ENCODE results near the gene MSL3B.

The MSL3B gene

GRCh38 chr2:233816771-233817170 lies 51.4 kb downstream of the MSL3B start:
- no CpG with 5 or more reads among the region's 4 CpGs for WGBS (ENCODE audit: insufficient coverage, insufficient read length)
- no peaks in the 10 kb centered on the region for H3K9me3 ChIP-seq (ENCODE audit: control insufficient read depth, insufficient read depth, low read length)

GRCh38 chr2:233816334-233816733 lies 51.9 kb downstream of the MSL3B start:
- Histone ChIP-seq H3K36me3 (ENCODE audit: control insufficient read depth, insufficient read depth, low read length) (no peaks in the 10 kb centered on the region), H3K27ac (ENCODE audit: low read length) (no peak overlapping the region), H3K4me3 (ENCODE audit: low read length) (no peak overlapping the region), H3K27me3 (ENCODE audit: control insufficient read depth, insufficient read depth, low read length) (no peaks in the 10 kb centered on the region), H3K9me3 (ENCODE audit: control insufficient read depth, insufficient read depth, low read length) (no peaks in the 10 kb centered on the region), H3K4me1 (ENCODE audit: control insufficient read depth, insufficient read depth, low read length) (no peaks in the 10 kb centered on the region)
- no peak for DNase-seq (ENCODE audit: low read depth, low spot score)
- WGBS (ENCODE audit: insufficient coverage, insufficient read length) = no CpG with 5 or more reads among the region's 2 CpGs

More at GRCh38 chr2:233816771-233817170, 51.4 kb downstream of the MSL3B start:
- H3K27ac ChIP-seq (ENCODE audit: low read length) = no peak overlapping the region
- no peaks in the 10 kb centered on the region for H3K36me3 ChIP-seq (ENCODE audit: control insufficient read depth, insufficient read depth, low read length)
- H3K4me1 ChIP-seq (ENCODE audit: control insufficient read depth, insufficient read depth, low read length) = no peaks in the 10 kb centered on the region
- DNase-seq (ENCODE audit: low read depth, low spot score) = no peak
- H3K4me3 ChIP-seq (ENCODE audit: low read length) = no peak overlapping the region
- H3K27me3 ChIP-seq (ENCODE audit: control insufficient read depth, insufficient read depth, low read length) = no peaks in the 10 kb centered on the region

GRCh38 chr2:233815861-233816260 lies 52.3 kb downstream of the MSL3B start:
- H3K27ac ChIP-seq (ENCODE audit: low read length) = no peak overlapping the region
- no peak for DNase-seq (ENCODE audit: low read depth, low spot score)
- no peaks in the 10 kb centered on the region for H3K4me1 ChIP-seq (ENCODE audit: control insufficient read depth, insufficient read depth, low read length)
- H3K4me3 ChIP-seq (ENCODE audit: low read length) = no peak overlapping the region
- no CpG with 5 or more reads among the region's 6 CpGs for WGBS (ENCODE audit: insufficient coverage, insufficient read length)
- H3K36me3 ChIP-seq (ENCODE audit: control insufficient read depth, insufficient read depth, low read length) = no peaks in the 10 kb centered on the region
- H3K27me3 ChIP-seq (ENCODE audit: control insufficient read depth, insufficient read depth, low read length) = no peaks in the 10 kb centered on the region
- H3K9me3 ChIP-seq (ENCODE audit: control insufficient read depth, insufficient read depth, low read length) = no peaks in the 10 kb centered on the region
